ENCODE results near the gene TTC17. TPM values are rescaled to one million over a fixed set of nuclear protein-coding genes. Genes with fewer than 3 reads are reported as not detected.

TTC17 gene
- total RNA-seq, 1 donor from 2014 or later: 183 TPM

DNA sequence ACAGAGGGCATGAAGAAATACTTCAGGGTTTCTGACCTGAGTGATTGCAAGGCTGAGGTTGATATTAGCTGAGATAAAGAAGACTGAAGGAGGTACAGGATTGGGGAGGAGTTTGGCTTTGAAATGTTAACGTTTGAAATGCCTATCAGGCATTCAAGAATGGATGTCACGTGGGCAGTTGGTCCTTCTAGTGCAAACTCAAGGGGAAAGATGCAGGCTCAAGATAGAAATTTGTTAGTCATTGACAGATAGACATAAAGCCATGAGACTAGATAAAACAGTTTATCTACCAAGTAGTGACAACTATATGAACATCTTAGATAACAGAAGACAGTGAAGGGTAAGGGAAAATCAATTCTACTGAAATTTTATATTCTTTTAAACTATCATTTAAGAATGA is 23.1 kb downstream of the TTC17 start:
- peaks cover 11% of the 10 kb centered on the region for H3K36me3 ChIP-seq
- H3K4me2 ChIP-seq: no peak overlapping the region
- no peak overlapping the region for H3K4me3 ChIP-seq
- Mint-ChIP-seq H3K9me3 (no peaks in the 10 kb centered on the region), H3K27ac (no peak overlapping the region), H3K36me3 (peaks cover 8% of the 10 kb centered on the region), H3K27me3 (ENCODE audit: insufficient read depth, low read depth) (no peaks in the 10 kb centered on the region), H3K4me1 (no peaks in the 10 kb centered on the region), H3K4me3 (no peak overlapping the region)
- no peak overlapping the region for H3K27ac ChIP-seq
- no peaks in the 10 kb centered on the region for H3K27me3 ChIP-seq
- TF ChIP-seq, protein P1, sequence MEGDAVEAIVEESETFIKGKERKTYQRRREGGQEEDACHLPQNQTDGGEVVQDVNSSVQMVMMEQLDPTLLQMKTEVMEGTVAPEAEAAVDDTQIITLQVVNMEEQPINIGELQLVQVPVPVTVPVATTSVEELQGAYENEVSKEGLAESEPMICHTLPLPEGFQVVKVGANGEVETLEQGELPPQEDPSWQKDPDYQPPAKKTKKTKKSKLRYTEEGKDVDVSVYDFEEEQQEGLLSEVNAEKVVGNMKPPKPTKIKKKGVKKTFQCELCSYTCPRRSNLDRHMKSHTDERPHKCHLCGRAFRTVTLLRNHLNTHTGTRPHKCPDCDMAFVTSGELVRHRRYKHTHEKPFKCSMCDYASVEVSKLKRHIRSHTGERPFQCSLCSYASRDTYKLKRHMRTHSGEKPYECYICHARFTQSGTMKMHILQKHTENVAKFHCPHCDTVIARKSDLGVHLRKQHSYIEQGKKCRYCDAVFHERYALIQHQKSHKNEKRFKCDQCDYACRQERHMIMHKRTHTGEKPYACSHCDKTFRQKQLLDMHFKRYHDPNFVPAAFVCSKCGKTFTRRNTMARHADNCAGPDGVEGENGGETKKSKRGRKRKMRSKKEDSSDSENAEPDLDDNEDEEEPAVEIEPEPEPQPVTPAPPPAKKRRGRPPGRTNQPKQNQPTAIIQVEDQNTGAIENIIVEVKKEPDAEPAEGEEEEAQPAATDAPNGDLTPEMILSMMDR (IDR thresholded peaks at IDR 0.05): no peak
- TF ChIP-seq EZH2phosphoT487 (IDR thresholded peaks at IDR 0.05) (no peak), EZH2 (IDR thresholded peaks at IDR 0.05) (no peak)
- peaks cover 42% of the 10 kb centered on the region for H3K79me2 ChIP-seq (ENCODE audit: low read depth)
- no peaks in the 10 kb centered on the region for H3K4me1 ChIP-seq
- H3K9me3 ChIP-seq (ENCODE audit: low read depth): no peaks in the 10 kb centered on the region
- no peak for DNase-seq (ENCODE audit: low spot score)
- no peak overlapping the region for H3K9ac ChIP-seq
- no peak overlapping the region for H2AFZ ChIP-seq (replicated peaks)
- peaks cover 22% of the 10 kb centered on the region for H4K20me1 ChIP-seq (ENCODE audit: low read depth)
- peaks cover 7% of the 10 kb centered on the region for H3F3A ChIP-seq (ENCODE audit: low read depth)

DNA sequence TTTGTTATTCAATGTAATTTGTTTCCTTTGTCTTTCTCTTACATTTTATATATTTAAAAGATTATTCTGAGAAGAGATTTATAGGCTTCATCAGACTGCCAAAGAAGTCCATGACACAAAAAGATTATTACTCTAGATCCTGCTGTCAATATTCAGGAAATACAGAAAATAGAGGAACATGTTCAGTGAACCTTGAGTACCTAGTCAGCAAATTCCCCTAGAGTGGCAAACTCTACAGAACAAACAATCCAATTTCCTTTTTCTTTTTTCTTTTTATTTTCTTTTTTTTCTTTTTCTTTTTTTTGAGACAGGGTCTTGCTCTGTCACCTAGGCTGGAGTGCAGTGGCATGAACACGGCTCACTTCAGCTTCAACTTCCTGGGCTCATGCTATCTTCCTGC is 23.9 kb downstream of the TTC17 start:
- peaks cover 8% of the 10 kb centered on the region for H3K36me3 Mint-ChIP-seq
- peaks cover 11% of the 10 kb centered on the region for H3K36me3 ChIP-seq
- no peak for DNase-seq (ENCODE audit: low spot score)

DNA sequence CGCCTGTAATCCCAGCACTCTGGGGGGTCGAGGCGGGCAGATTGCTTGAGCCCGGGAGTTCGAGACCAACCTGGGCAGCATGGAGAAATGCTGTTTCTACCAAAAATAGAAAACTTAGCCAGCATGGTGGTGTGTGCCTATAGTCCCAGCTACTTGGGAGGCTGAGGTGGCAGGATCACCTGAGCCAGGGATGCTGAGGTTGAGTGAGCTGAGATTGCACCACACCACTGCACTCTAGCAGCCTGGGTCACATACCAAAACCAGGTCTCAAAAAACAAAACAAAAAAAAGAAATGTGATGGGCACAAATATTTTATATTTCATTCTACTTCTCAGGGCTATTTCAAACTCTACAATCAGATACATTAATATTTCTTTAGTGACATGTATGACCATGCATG is 25.7 kb downstream of the TTC17 start:
- Histone ChIP-seq H3F3A (ENCODE audit: low read depth) (peaks cover 7% of the 10 kb centered on the region), H2AFZ (replicated peaks) (no peak overlapping the region), H3K4me2 (no peak overlapping the region), H3K27ac (no peak overlapping the region), H3K9me3 (ENCODE audit: low read depth) (no peaks in the 10 kb centered on the region), H3K4me1 (no peaks in the 10 kb centered on the region), H3K4me3 (no peak overlapping the region), H3K27me3 (no peaks in the 10 kb centered on the region), H3K36me3 (peaks cover 15% of the 10 kb centered on the region), H3K9ac (no peak overlapping the region), H4K20me1 (ENCODE audit: low read depth) (no peaks in the 10 kb centered on the region), H3K79me2 (ENCODE audit: low read depth) (peaks cover 19% of the 10 kb centered on the region)
- peaks cover 10% of the 10 kb centered on the region for H3K36me3 Mint-ChIP-seq
- no peaks in the 10 kb centered on the region for H3K9me3 Mint-ChIP-seq
- peaks cover 2% of the 10 kb centered on the region for H3K27me3 Mint-ChIP-seq (ENCODE audit: insufficient read depth, low read depth)
- H3K4me1 Mint-ChIP-seq: no peaks in the 10 kb centered on the region
- no peak overlapping the region for H3K27ac Mint-ChIP-seq
- H3K4me3 Mint-ChIP-seq: no peak overlapping the region
- no peak for DNase-seq (ENCODE audit: low spot score)
- TF ChIP-seq, protein P1 (IDR thresholded peaks at IDR 0.05): no peak
- TF ChIP-seq EZH2 (IDR thresholded peaks at IDR 0.05) (no peak), EZH2phosphoT487 (IDR thresholded peaks at IDR 0.05) (no peak)

More for the DNA sequence above, 23.9 kb downstream of the TTC17 start:
- H3K27ac ChIP-seq: no peak overlapping the region
- no peak overlapping the region for H3K4me3 Mint-ChIP-seq
- peaks cover 7% of the 10 kb centered on the region for H3F3A ChIP-seq (ENCODE audit: low read depth)
- TF ChIP-seq, protein P1 (IDR thresholded peaks at IDR 0.05): no peak
- no peak for TF ChIP-seq EZH2 (IDR thresholded peaks at IDR 0.05)
- TF ChIP-seq EZH2phosphoT487 (IDR thresholded peaks at IDR 0.05): no peak
- no peak overlapping the region for H3K27ac Mint-ChIP-seq
- H3K4me1 Mint-ChIP-seq: no peaks in the 10 kb centered on the region
- H3K27me3 ChIP-seq: no peaks in the 10 kb centered on the region
- no peak overlapping the region for H3K4me2 ChIP-seq
- no peaks in the 10 kb centered on the region for H3K9me3 Mint-ChIP-seq
- H3K9me3 ChIP-seq (ENCODE audit: low read depth): no peaks in the 10 kb centered on the region
- no peaks in the 10 kb centered on the region for H3K4me1 ChIP-seq
- H3K4me3 ChIP-seq: no peak overlapping the region
- peaks cover 15% of the 10 kb centered on the region for H4K20me1 ChIP-seq (ENCODE audit: low read depth)
- H3K79me2 ChIP-seq (ENCODE audit: low read depth): peaks cover 34% of the 10 kb centered on the region
- no peak overlapping the region for H3K9ac ChIP-seq
- H2AFZ ChIP-seq (replicated peaks): no peak overlapping the region
- no peaks in the 10 kb centered on the region for H3K27me3 Mint-ChIP-seq (ENCODE audit: insufficient read depth, low read depth)
